D721Med (cell line): ENCODE data around the gene EPHA8.
A peak's percentile ranks its signal among the peaks of the same experiment; 100 is the strongest.

Experiments used
- DNase-seq: peaks from one replicate; pipeline ENCODE4 v3.0.0; 2011; ENCODE audit warnings: low spot score; ENCODE audit not compliant: insufficient read length
- FAIRE-seq: peaks from 2 replicates; lab custom pipeline; 2011; peaks lifted over from hg19 to GRCh38; lab: Jason Lieb, UNC
- CTCF ChIP-seq: IDR thresholded peaks from 2 replicates; pipeline ENCODE4 v1.5.1; 2012; ENCODE audit warnings: mild to moderate bottlenecking, control low read depth; ENCODE audit not compliant: insufficient read depth; ENCODE audit errors: missing control alignments

EPHA8 gene

DNA sequence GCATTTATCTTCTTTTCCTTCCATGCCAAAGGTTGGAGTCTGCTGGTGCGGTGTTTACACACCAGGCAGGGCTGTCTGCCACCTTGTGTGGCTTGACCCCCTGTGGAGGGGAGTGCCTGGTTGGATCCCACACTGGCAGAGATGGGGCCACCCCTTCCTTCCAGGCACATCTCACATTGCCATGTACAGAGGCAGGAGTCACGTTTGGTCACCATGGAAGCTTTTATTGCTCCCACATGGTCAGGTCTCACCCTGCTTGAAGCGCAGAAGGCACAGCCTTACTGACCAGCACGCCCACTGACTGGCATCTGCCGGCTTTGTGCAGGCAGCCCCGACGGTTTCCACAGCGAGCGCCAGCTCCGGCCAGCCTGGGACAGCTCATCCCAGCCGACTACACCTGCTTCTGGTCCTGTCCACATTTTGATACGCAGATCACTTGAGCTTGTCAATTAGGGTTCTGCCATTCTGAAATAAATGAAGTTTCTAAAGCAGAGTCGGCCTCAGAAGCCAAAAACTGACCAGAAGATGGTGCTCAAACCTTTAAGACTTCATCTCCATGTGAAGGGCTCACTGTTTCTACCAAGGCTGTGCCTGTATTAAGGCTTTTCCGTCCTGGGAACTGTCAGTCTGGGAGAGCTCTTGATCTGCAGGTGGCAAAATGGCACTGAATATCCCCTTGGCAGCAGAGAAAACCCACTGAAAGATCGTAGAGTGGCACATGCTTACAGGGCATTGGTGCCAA, 35.6 kb upstream of the EPHA8 start:
- no peak for FAIRE-seq
- TF ChIP-seq CTCF = peak; percentile 64

GRCh38 chr1:22528451-22528850, 34.8 kb upstream of the EPHA8 start:
- FAIRE-seq (no peak), DNase-seq (no peak)
- no peak for TF ChIP-seq CTCF

More for the DNA sequence above, 35.6 kb upstream of the EPHA8 start:
- DNase-seq = peak; percentile 36

- DNase-seq = no peak
- no peak for FAIRE-seq
- no peak for TF ChIP-seq CTCF
These were observed 33.2 kb upstream of the EPHA8 start for GRCh38 chr1:22529901-22530621.

DNA sequence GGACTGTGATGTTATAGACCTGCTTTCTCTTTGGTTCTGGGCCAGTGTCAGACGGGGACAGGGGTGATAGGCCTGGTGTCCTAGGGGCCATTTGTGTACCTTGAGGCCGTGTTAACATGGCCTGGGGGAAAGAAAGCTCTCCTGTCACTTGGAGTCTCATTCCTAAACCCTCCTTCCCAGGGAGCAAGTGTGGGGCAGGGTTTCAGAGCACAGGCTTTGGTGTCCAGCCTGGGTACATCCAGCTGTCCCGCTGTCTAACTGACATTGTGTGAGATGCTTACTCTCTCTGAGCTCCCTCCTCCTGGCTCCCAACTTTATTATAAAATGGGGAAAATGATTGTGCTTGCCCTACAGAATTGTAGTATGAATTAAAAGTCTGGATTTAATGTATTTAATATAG, 32.6 kb upstream of the EPHA8 start:
- TF ChIP-seq CTCF = no peak
- no peak for FAIRE-seq

GRCh38 chr1:22531251-22531650, 32.0 kb upstream of the EPHA8 start:
- DNase-seq (no peak), FAIRE-seq (no peak)
- TF ChIP-seq CTCF = no peak

More for the DNA sequence above, 32.6 kb upstream of the EPHA8 start:
- no peak for DNase-seq

DNA sequence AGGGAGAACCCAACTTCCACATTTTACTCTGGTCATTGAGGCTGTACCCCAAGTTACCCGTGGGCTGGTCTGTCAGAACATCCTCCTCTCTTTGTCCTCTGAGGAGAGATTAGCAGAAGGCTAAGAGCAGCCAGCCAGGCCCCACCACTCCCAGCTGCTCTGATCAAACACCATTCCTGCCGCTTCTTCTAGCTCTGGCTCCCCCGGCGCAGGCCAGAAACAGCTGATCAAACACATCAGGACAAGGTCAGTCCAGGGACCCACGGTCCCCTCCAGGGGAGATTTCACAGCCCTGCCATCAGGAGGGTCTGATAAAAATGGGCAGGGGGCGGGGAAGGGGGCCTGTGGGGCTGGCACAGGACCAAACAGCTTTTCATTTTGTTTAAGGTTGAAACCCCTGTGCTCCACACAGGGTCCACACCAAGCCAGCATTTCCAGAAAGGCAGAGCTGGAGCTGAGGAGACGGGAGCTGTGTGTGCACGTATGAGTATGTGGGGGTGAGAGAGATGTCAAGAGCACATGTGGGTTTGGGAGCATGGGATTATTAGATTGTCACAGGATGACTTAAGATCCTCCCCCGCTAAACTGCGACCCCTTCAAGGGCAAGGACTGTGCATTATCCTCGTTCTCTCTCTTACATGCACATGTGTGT, 29.9 kb upstream of the EPHA8 start:
- DNase-seq = no peak
- TF ChIP-seq CTCF = no peak

GRCh38 chr1:22534951-22535350, 28.3 kb upstream of the EPHA8 start:
- TF ChIP-seq CTCF = no peak
- FAIRE-seq = no peak
- DNase-seq = no peak

More for the DNA sequence above, 29.9 kb upstream of the EPHA8 start:
- FAIRE-seq = no peak
